H1 (cell line): Measurements from ENCODE around the gene RPL7L1.

Experiments used
- MAFK ChIP-seq: IDR thresholded peaks from 2 replicates; pipeline ENCODE4 v1.6.1; 2012; ENCODE audit warnings: low read depth, mild to moderate bottlenecking, improper control_type of control experiment, low read length
- POLR2A ChIP-seq, 2 experiments: IDR thresholded peaks; 1 replicate in 1 of 2; 2 replicates in 1 of 2; pipeline ENCODE4 v1.6.1; 2011; ENCODE audit warnings: low read depth in 2 of 2, low read length in 2 of 2, mild to moderate bottlenecking in 2 of 2; ENCODE audit errors: control extremely low read depth in 1 of 2

DNA sequence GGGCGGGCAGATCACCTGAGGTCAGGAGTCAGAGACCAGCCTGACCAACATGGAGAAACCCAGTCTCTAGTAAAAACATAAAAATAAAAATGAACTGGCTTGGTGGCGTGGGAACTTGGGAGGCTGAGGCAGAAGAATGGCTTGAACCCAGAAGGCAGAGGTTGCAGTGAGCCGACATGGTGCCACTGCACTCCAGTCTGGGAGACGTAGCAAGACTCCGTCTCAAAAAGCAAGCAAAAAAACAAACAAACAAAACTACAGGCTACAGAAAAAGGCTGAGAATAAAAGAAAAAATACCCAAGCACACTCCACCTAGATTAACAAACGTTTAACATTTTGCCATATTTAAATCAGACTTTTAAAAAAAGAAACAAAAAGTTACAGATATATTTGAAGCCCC is 42.4 kb downstream of the RPL7L1 start:
- TF ChIP-seq POLR2A (IDR thresholded peaks at IDR 0.05; ENCODE audit: control extremely low read depth in 1 of 2, low read depth in 2 of 2, low read length in 2 of 2) (no peak), MAFK (no peak)
